Heart left ventricle (tissue), 16 donors: ENCODE data around the gene NKAIN2. TPM values are rescaled to one million over a fixed set of nuclear protein-coding genes. Genes with fewer than 3 reads are reported as not detected.

ENCODE experiments used
- ATAC-seq, 4 donors: fragments of 200-7000 bp; cut with Tn5 transposase; one replicate each; pipeline ENCODE4 v1.9.1; 2020 to 2022; ENCODE audit warnings: moderate library complexity in 4 of 4, mild to moderate bottlenecking in 3 of 4, moderate number of reproducible peaks in 1 of 4
- DNase-seq, 5 donors: peaks; one replicate each; pipeline ENCODE4 v3.0.0-alpha.2; 2020
- H3K27ac ChIP-seq, 12 donors: fragments of 200-600 bp; sonication (generic) in 4 of 12; one replicate each; pipeline versions ENCODE4 v1.5.0 to v1.8.0; 2016 to 2022; ENCODE audit warnings: mild to moderate bottlenecking in 2 of 12
- H3K27me3 ChIP-seq, 9 donors: fragments of 200-600 bp; sonication (generic) in 2 of 9; one replicate each; pipeline versions ENCODE4 v1.5.1 to v1.8.0; 2016 to 2022; ENCODE audit warnings: mild to moderate bottlenecking in 3 of 9
- H3K36me3 ChIP-seq, 9 donors: fragments of 200-600 bp; sonication (generic) in 2 of 9; one replicate each; pipeline versions ENCODE4 v1.5.0 to v1.8.0; 2018 to 2022; ENCODE audit warnings: mild to moderate bottlenecking in 2 of 9
- H3K4me1 ChIP-seq, 12 donors: fragments of 200-600 bp; sonication (generic) in 4 of 12; one replicate each; pipeline versions ENCODE4 v1.5.0 to v1.8.0; 2016 to 2022; ENCODE audit warnings: mild to moderate bottlenecking in 3 of 12
- H3K4me3 ChIP-seq, 12 donors: fragments of 200-600 bp; sonication (generic) in 4 of 12; one replicate each; pipeline versions ENCODE4 v1.5.0 to v1.8.0; 2017 to 2022; ENCODE audit warnings: mild to moderate bottlenecking in 9 of 12, moderate library complexity in 4 of 12
- H3K9me3 ChIP-seq, 12 donors: fragments of 200-600 bp; sonication (generic) in 4 of 12; one replicate each; pipeline versions ENCODE4 v1.5.0 to v1.8.0; 2016 to 2022; ENCODE audit warnings: mild to moderate bottlenecking in 1 of 12
- POLR2A ChIP-seq, 2 donors: fragments of 450-650 bp; IDR thresholded peaks; one replicate each; pipeline ENCODE4 v1.6.1; 2017; ENCODE audit warnings: antibody characterized with exemption in 2 of 2, mild to moderate bottlenecking in 2 of 2, moderate library complexity in 2 of 2
- WGBS, 4 donors: extraction: QIAGEN DNeasy Blood & Tissue Kit in 2 of 4; methylation state at CpG; one replicate each; pipeline versions ENCODE4 v1.1.5 to v1.1.7; 2013 to 2018; 5-methylcytosine and 5-hydroxymethylcytosine counted together
- intact Hi-C, 10 donors: fragments of 100-400 bp; cut with DNase I; formaldehyde crosslinking; loops; one replicate each; pipeline versions ENCODE4 v1.11.1 to v1.14.2; 2022
- polyA plus RNA-seq, 2 donors: library from polyadenylated mRNA; stranded (reverse); fragments of 200-250 nt; gene quantifications; one replicate each; pipeline ENCODE4 v1.2.3, GENCODE V29; 2013
- total RNA-seq, 9 donors: library from RNA; depleted of rRNA in 2 of 9; stranded (reverse); fragments of >200 nt in 2 of 9; fragmentation: NEBNext Ultra II Directional in 3 of 9; extraction: Animal tissue kit (Norgen Biotek cat#: 25700) in 3 of 9; gene quantifications; one replicate each; pipeline versions ENCODE4 v1.1.0 to v1.2.4, GENCODE V29; 2016 to 2023
- TF ChIP-seq, protein P1 (sequence below), 12 donors: fragments of 200-600 bp; sonication (generic) in 4 of 12; IDR thresholded peaks; one replicate each; pipeline versions ENCODE4 v1.5.0 to v1.8.0; 2018 to 2022; ENCODE audit warnings: antibody characterized with exemption in 12 of 12, mild to moderate bottlenecking in 5 of 12
- donor health status: ischemic (EF 13 %, LVEDD 7.1; RV severe dilation, severe dysfunction).
- donor health status: healthy with polysubstance abuse.
- donor health status: DM: no; HTN: yes; CAD: no.
- donor health status: DM: no; HTN: no; CAD: no.
- donor health status: ischemic (EF 25% LVEDD 6.9; RV normal size, moderate dysfunction).
- donor health status: ischemic (EF 25% LVEDD 5.7; RV mildly dilated, moderate dysfunction).
- donor health status: healthy.
- donor health status: DM: yes; HTN: yes; CAD: no.
- donor health status: ischemic (EF 35%, LVEDD 5.7; RV mildly dilated, moderate dysfunction).
- donor health status: nonischemic (EF 11% LVEDD 7.7; RV severe dilation, severe dysfunction).
- donor health status: DM: yes; HTN: yes; CAD: no.
- donor health status: PGD.
- donor health status: ischemic (EF 29% LVEDD 5.4; RV normal size, mild dysfunction).
- donor health status: nonischemic (EF 23%, LVEDD 6.1; RV moderate dilation, normal function).

The NKAIN2 gene
- total and polyA plus RNA-seq, 11 donors: 0.19 to 0.83 (median 0.33) TPM; not detected in 2

- intact Hi-C loops: no loop called here
- Histone ChIP-seq H3K27me3 (no peaks in the 10 kb centered on the region), H3K4me3 (no peak overlapping the region), H3K27ac (no peak overlapping the region), H3K4me1 (no peaks in the 10 kb centered on the region), H3K9me3 (peaks cover 0 to 6% (median 0%) of the 10 kb centered on the region in 12 donors), H3K36me3 (no peaks in the 10 kb centered on the region)
- no peak for TF ChIP-seq POLR2A (IDR thresholded peaks at IDR 0.05)
- TF ChIP-seq, protein P1, sequence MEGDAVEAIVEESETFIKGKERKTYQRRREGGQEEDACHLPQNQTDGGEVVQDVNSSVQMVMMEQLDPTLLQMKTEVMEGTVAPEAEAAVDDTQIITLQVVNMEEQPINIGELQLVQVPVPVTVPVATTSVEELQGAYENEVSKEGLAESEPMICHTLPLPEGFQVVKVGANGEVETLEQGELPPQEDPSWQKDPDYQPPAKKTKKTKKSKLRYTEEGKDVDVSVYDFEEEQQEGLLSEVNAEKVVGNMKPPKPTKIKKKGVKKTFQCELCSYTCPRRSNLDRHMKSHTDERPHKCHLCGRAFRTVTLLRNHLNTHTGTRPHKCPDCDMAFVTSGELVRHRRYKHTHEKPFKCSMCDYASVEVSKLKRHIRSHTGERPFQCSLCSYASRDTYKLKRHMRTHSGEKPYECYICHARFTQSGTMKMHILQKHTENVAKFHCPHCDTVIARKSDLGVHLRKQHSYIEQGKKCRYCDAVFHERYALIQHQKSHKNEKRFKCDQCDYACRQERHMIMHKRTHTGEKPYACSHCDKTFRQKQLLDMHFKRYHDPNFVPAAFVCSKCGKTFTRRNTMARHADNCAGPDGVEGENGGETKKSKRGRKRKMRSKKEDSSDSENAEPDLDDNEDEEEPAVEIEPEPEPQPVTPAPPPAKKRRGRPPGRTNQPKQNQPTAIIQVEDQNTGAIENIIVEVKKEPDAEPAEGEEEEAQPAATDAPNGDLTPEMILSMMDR (IDR thresholded peaks at IDR 0.05): no peak
- ATAC-seq (no peak), DNase-seq (no peak)
- 80 to 86% (median 83%) methylated on average over 2 of the region's 2 CpGs for WGBS, 4 donors
Observed at GRCh38 chr6:124282541-124282940, 478.9 kb downstream of the NKAIN2 start.

- DNase-seq: no peak
- Histone ChIP-seq H3K4me1 (no peaks in the 10 kb centered on the region), H3K4me3 (no peak overlapping the region), H3K9me3 (peaks cover 0 to 6% (median 0%) of the 10 kb centered on the region in 12 donors), H3K27me3 (no peaks in the 10 kb centered on the region), H3K27ac (no peak overlapping the region), H3K36me3 (no peaks in the 10 kb centered on the region)
- no peak for ATAC-seq
- WGBS, 4 donors: 55 to 79% (median 78%) methylated on average over 1 of the region's 1 CpG
- intact Hi-C loops: no loop called here
- TF ChIP-seq, protein P1 (IDR thresholded peaks at IDR 0.05): no peak
- TF ChIP-seq POLR2A (IDR thresholded peaks at IDR 0.05): no peak
Observed at GRCh38 chr6:124283486-124283885, 479.8 kb downstream of the NKAIN2 start.

- H3K4me1 ChIP-seq: no peaks in the 10 kb centered on the region
- TF ChIP-seq, protein P1 (IDR thresholded peaks at IDR 0.05): no peak
- TF ChIP-seq POLR2A (IDR thresholded peaks at IDR 0.05): no peak
- DNase-seq: no peak
- H3K27me3 ChIP-seq: no peaks in the 10 kb centered on the region
- H3K4me3 ChIP-seq: no peak overlapping the region
- 76 to 89% (median 86%) methylated on average over 1 of the region's 1 CpG for WGBS, 4 donors
- no peak for ATAC-seq
- intact Hi-C loops: no loop called here
- no peaks in the 10 kb centered on the region for H3K36me3 ChIP-seq
- H3K9me3 ChIP-seq: peaks cover 0 to 6% (median 0%) of the 10 kb centered on the region in 12 donors
- H3K27ac ChIP-seq: no peak overlapping the region
Observed at GRCh38 chr6:124285146-124285545, 481.5 kb downstream of the NKAIN2 start.

DNA sequence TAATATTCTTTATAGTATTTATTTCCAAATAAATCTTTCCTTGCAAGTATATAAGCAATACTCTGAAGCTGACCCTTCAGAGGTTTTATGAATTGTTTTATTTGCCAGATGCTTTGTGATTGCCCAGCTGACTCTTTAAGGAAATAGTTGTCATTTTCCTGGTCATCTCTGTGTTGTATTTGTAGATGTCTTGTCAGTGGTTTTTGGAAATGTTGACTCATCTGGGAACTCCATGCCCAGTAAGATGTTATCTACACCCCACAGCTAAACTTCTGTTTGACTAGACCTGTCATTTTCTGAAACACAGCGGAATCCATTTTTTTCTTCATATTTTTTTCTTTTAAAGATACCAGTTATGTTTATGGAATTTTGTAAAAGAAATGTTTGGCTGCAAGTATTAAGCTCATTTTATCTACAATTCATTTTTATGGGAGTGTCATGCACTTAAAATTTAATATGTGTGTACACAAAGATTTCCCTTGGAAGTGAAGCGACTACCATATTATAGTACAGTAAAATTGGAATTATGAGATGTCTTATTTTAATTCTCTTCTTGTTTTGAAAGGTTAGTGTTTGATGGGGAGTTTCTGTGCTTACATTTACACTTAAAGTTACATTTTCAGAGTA, 491.0 kb downstream of the NKAIN2 start:
- WGBS, 4 donors: 93 to 96% (median 94%) methylated on average over 2 of the region's 2 CpGs
- H3K27me3 ChIP-seq: no peaks in the 10 kb centered on the region
- no peak overlapping the region for H3K27ac ChIP-seq
- intact Hi-C loops: no loop called here
- H3K9me3 ChIP-seq: no peaks in the 10 kb centered on the region
- DNase-seq (no peak), ATAC-seq (no peak)
- TF ChIP-seq, protein P1 (IDR thresholded peaks at IDR 0.05): no peak
- no peak for TF ChIP-seq POLR2A (IDR thresholded peaks at IDR 0.05)
- no peaks in the 10 kb centered on the region for H3K4me1 ChIP-seq
- no peaks in the 10 kb centered on the region for H3K36me3 ChIP-seq
- no peak overlapping the region for H3K4me3 ChIP-seq
